Urothelium cell line (cell line): ENCODE results near the gene COL7A1.
"Not testable (repeated sequence)": the region's sequence is repeated elsewhere in the genome, so short reads cannot be mapped to it uniquely, and the experiment has no call there.

ENCODE experiments used
- DNase-seq: peaks from one replicate; pipeline ENCODE4 v3.0.0; 2011; ENCODE audit warnings: low spot score, mixed read lengths
- FAIRE-seq: peaks from 2 replicates; lab custom pipeline; 2011; peaks lifted over from hg19 to GRCh38; lab: Jason Lieb, UNC

COL7A1 gene

GRCh38 chr3:48565186-48565585 is 29.9 kb downstream of the COL7A1 start:
- FAIRE-seq, result peak; percentile 37
- DNase-seq, result no peak

GRCh38 chr3:48564667-48565066 is 30.5 kb downstream of the COL7A1 start:
- FAIRE-seq (no peak), DNase-seq (no peak)

GRCh38 chr3:48564022-48564421 is 31.1 kb downstream of the COL7A1 start:
- peak; percentile 91 for DNase-seq
- FAIRE-seq, result peak; percentile 88

- no peak for DNase-seq
- peak; percentile 46 for FAIRE-seq
Observed at GRCh38 chr3:48563382-48563918, 31.7 kb downstream of the COL7A1 start, which contains the start of gene UCN2. Gene UCN2 (minus strand): TSS chr3:48563781. CDS start chr3:48563124, 657 bp downstream.

- peak; percentile 92 for FAIRE-seq
- no peak for DNase-seq
Observed at GRCh38 chr3:48562367-48563095, 32.6 kb downstream of the COL7A1 start.

- DNase-seq (peak; percentile 46), FAIRE-seq (peak; percentile 70)
Observed at GRCh38 chr3:48561045-48561736, 33.9 kb downstream of the COL7A1 start.

- FAIRE-seq, result no peak
- no peak for DNase-seq
Observed at GRCh38 chr3:48560648-48561018, 34.5 kb downstream of the COL7A1 start.

GRCh38 chr3:48558493-48559134 is 36.5 kb downstream of the COL7A1 start:
- FAIRE-seq, result no peak
- no peak for DNase-seq

- peak; percentile 88 for FAIRE-seq
Observed at GRCh38 chr3:48556796-48557626, 38.1 kb downstream of the COL7A1 start, which contains the start of gene PFKFB4. Gene PFKFB4 (minus strand): TSS chr3:48556803. CDS start chr3:48556777, 26 bp downstream.

GRCh38 chr3:48555949-48556795 is 39.0 kb downstream of the COL7A1 start:
- DNase-seq (no peak), FAIRE-seq (no peak)

More at GRCh38 chr3:48556796-48557626, 38.1 kb downstream of the COL7A1 start, which contains the start of gene PFKFB4:
- DNase-seq, result peak; percentile 99

- DNase-seq, result no peak
- FAIRE-seq, result no peak
Observed at GRCh38 chr3:48555231-48555948, 39.7 kb downstream of the COL7A1 start.

GRCh38 chr3:48553886-48554845 is 41.0 kb downstream of the COL7A1 start:
- DNase-seq (no peak), FAIRE-seq (no peak)

- FAIRE-seq, result no peak
- DNase-seq, result no peak
Observed at GRCh38 chr3:48553361-48553760, 41.8 kb downstream of the COL7A1 start.

GRCh38 chr3:48552111-48552951 is 42.8 kb downstream of the COL7A1 start:
- FAIRE-seq (no peak), DNase-seq (no peak)

GRCh38 chr3:48551651-48552050 is 43.5 kb downstream of the COL7A1 start:
- FAIRE-seq, DNase-seq: not testable (repeated sequence)
